H9 (cell line): ENCODE results near the gene IL3. TPM values are rescaled to one million over a fixed set of nuclear protein-coding genes. Genes with fewer than 3 reads are reported as not detected.

ENCODE experiments used
- DNase-seq: peaks from one replicate; pipeline ENCODE4 v3.0.0-alpha.2; 2017
- H2AFZ ChIP-seq: one replicate; pipeline ENCODE4 v1.6.1; 2013; ENCODE audit warnings: mild to moderate bottlenecking, low read length, control low read depth, moderate library complexity
- H2AK5ac ChIP-seq: 2 replicates; pipeline ENCODE4 v1.6.1; 2013; ENCODE audit warnings: low read length, control low read depth, mixed read lengths; ENCODE audit not compliant: insufficient read length
- H2BK120ac ChIP-seq: one replicate; pipeline ENCODE4 v1.6.1; 2013; ENCODE audit warnings: low read depth, mild to moderate bottlenecking, low read length, control low read depth, inconsistent platforms; ENCODE audit not compliant: poor library complexity, severe bottlenecking
- H2BK12ac ChIP-seq: 2 replicates; pipeline ENCODE4 v1.6.1; 2013; ENCODE audit warnings: low read length, control low read depth, mixed read lengths, low read depth; ENCODE audit not compliant: insufficient read length
- H2BK15ac ChIP-seq: 2 replicates; pipeline ENCODE4 v1.6.1; 2013; ENCODE audit warnings: low read depth, low read length, control low read depth
- H2BK20ac ChIP-seq: one replicate; pipeline ENCODE4 v1.6.1; 2013; ENCODE audit warnings: low read depth, mild to moderate bottlenecking, low read length, control low read depth, inconsistent platforms; ENCODE audit not compliant: poor library complexity, severe bottlenecking
- H2BK5ac ChIP-seq: 2 replicates; pipeline ENCODE4 v1.6.1; 2013; ENCODE audit warnings: low read length, control low read depth, mixed read lengths; ENCODE audit not compliant: insufficient read length
- H3K14ac ChIP-seq: 2 replicates; pipeline ENCODE4 v1.6.1; 2013; ENCODE audit warnings: low read length, control low read depth; ENCODE audit not compliant: insufficient read depth
- H3K18ac ChIP-seq: 2 replicates; pipeline ENCODE4 v1.6.1; 2013; ENCODE audit warnings: low read depth, mild to moderate bottlenecking, mixed read lengths, low read length, control low read depth; ENCODE audit not compliant: insufficient read length
- H3K23ac ChIP-seq: 2 replicates; pipeline ENCODE4 v1.6.1; 2013; ENCODE audit warnings: low read length, control low read depth, mixed read lengths, low read depth; ENCODE audit not compliant: insufficient read length
- H3K23me2 ChIP-seq: 2 replicates; pipeline ENCODE4 v1.6.1; 2013; ENCODE audit warnings: low read depth, mild to moderate bottlenecking, mixed read lengths, low read length, control low read depth; ENCODE audit not compliant: insufficient read length, poor library complexity, severe bottlenecking
- H3K27ac ChIP-seq: 2 replicates; pipeline ENCODE4 v1.5.1; 2013; ENCODE audit warnings: low read length, control low read depth, mixed read lengths, low read depth; ENCODE audit not compliant: insufficient read length
- H3K27me3 ChIP-seq: 2 replicates; pipeline ENCODE4 v1.6.1; 2013; ENCODE audit warnings: low read length, control low read depth, inconsistent platforms; ENCODE audit not compliant: insufficient read depth
- H3K4ac ChIP-seq: 2 replicates; pipeline ENCODE4 v1.6.1; 2013; ENCODE audit warnings: low read depth, mild to moderate bottlenecking, control low read depth, inconsistent platforms, low read length, moderate library complexity
- H3K4me1 ChIP-seq: 2 replicates; pipeline ENCODE4 v1.6.1; 2013; ENCODE audit warnings: low read length, control low read depth, inconsistent platforms; ENCODE audit not compliant: insufficient read depth
- H3K4me2 ChIP-seq: 2 replicates; pipeline ENCODE4 v1.6.1; 2013; ENCODE audit warnings: low read length, control low read depth, mixed read lengths; ENCODE audit not compliant: insufficient read length, insufficient read depth
- H3K56ac ChIP-seq: 2 replicates; pipeline ENCODE4 v1.6.1; 2013; ENCODE audit warnings: low read depth, mild to moderate bottlenecking, mixed read lengths, low read length, control low read depth; ENCODE audit not compliant: insufficient read length
- H3K79me1 ChIP-seq: 2 replicates; pipeline ENCODE4 v1.6.1; 2013; ENCODE audit warnings: low read depth, mild to moderate bottlenecking, moderate library complexity, low read length, control low read depth, inconsistent platforms; ENCODE audit not compliant: insufficient read depth, poor library complexity, severe bottlenecking
- H3K79me2 ChIP-seq: 2 replicates; pipeline ENCODE4 v1.6.1; 2013; ENCODE audit warnings: low read length, control low read depth, inconsistent platforms; ENCODE audit not compliant: insufficient read depth
- H3K9ac ChIP-seq: 2 replicates; pipeline ENCODE4 v1.6.1; 2013; ENCODE audit warnings: low read length, control low read depth, mixed read lengths; ENCODE audit not compliant: insufficient read length; ENCODE audit errors: extremely low read depth
- H3K9me3 ChIP-seq: one replicate; pipeline ENCODE4 v1.6.1; 2013; ENCODE audit warnings: low read depth, low read length, inconsistent platforms; ENCODE audit not compliant: control insufficient read depth
- H3T11ph ChIP-seq: one replicate; pipeline ENCODE4 v1.6.1; 2013; ENCODE audit warnings: mild to moderate bottlenecking, low read length, control low read depth, inconsistent platforms
- H4K20me1 ChIP-seq: one replicate; pipeline ENCODE4 v1.6.1; 2013; ENCODE audit not compliant: control insufficient read depth, insufficient read length, insufficient read depth
- H4K5ac ChIP-seq: 2 replicates; pipeline ENCODE4 v1.6.1; 2013; ENCODE audit warnings: low read depth, mild to moderate bottlenecking, mixed read lengths, low read length, control low read depth; ENCODE audit not compliant: insufficient read length
- H4K8ac ChIP-seq: replicated peaks from 2 replicates; pipeline ENCODE4 v1.6.1; 2013; ENCODE audit warnings: low read length, control low read depth, mixed read lengths, low read depth; ENCODE audit not compliant: insufficient read length
- H4K91ac ChIP-seq: 2 replicates; pipeline ENCODE4 v1.6.1; 2013; ENCODE audit warnings: low read depth, mild to moderate bottlenecking, moderate library complexity, mixed read lengths, low read length, control low read depth; ENCODE audit not compliant: insufficient read length
- H3K27ac Mint-ChIP-seq, 3 experiments: 2 replicates in 2 of 3; 3 replicates in 1 of 3; pipeline ENCODE4 v1.8.0; 2020 to 2021; ENCODE audit warnings: mixed read lengths in 3 of 3, mild to moderate bottlenecking in 1 of 3, moderate library complexity in 1 of 3
- H3K27me3 Mint-ChIP-seq: 2 replicates; pipeline ENCODE4 v1.8.0; 2021; ENCODE audit warnings: low read depth, mild to moderate bottlenecking, moderate library complexity, mixed read lengths
- H3K36me3 Mint-ChIP-seq, 3 experiments: 2 replicates in 2 of 3; 3 replicates in 1 of 3; pipeline ENCODE4 v1.8.0; 2020 to 2021; ENCODE audit warnings: low read depth in 3 of 3, mixed read lengths in 3 of 3; ENCODE audit not compliant: insufficient read depth in 1 of 3
- H3K4me1 Mint-ChIP-seq, 2 experiments: 2 replicates each; pipeline ENCODE4 v1.8.0; 2020; ENCODE audit warnings: mixed read lengths in 2 of 2
- H3K4me3 Mint-ChIP-seq, 2 experiments: 2 replicates in 1 of 2; 3 replicates in 1 of 2; pipeline ENCODE4 v1.8.0; 2020 to 2021; ENCODE audit warnings: mild to moderate bottlenecking in 2 of 2, mixed read lengths in 2 of 2, moderate library complexity in 1 of 2
- H3K9me3 Mint-ChIP-seq, 2 experiments: 2 replicates in 1 of 2; 3 replicates in 1 of 2; pipeline ENCODE4 v1.8.0; 2020; ENCODE audit warnings: mild to moderate bottlenecking in 2 of 2, mixed read lengths in 2 of 2, moderate library complexity in 1 of 2
- CTCF ChIP-seq: fragments of 200-600 bp; sonication (generic); conservative IDR thresholded peaks from 3 replicates; pipeline ENCODE4 v1.8.0; 2021; ENCODE audit warnings: antibody characterized with exemption, mild to moderate bottlenecking
- WGBS: extraction: QIAGEN DNeasy Blood & Tissue Kit; methylation state at CpG from one replicate; pipeline ENCODE4 v1.1.7; 2013; ENCODE audit warnings: missing lambda C conversion rate, low lambda C conversion rate, mixed read lengths; ENCODE audit not compliant: insufficient read length; ENCODE audit errors: extremely low coverage; 5-methylcytosine and 5-hydroxymethylcytosine counted together
- total RNA-seq: library from RNA; stranded (reverse); gene quantifications from 2 replicates; pipeline ENCODE4 v1.2.1, GENCODE V29; 2021

IL3 gene
- total RNA-seq, 1 experiment from 2014 or later = not detected

GRCh38 chr5:132022737-132023136 lies 37.7 kb upstream of the IL3 start:
- Histone ChIP-seq H3K23me2 (no peaks in the 10 kb centered on the region), H4K5ac (no peak overlapping the region), H2AK5ac (no peak overlapping the region), H4K20me1 (no peaks in the 10 kb centered on the region), H2BK12ac (no peak overlapping the region), H2AFZ (no peak overlapping the region), H3K14ac (no peak overlapping the region), H2BK120ac (no peak overlapping the region), H3K79me1 (no peaks in the 10 kb centered on the region), H3K9ac (no peak overlapping the region), H3K79me2 (no peaks in the 10 kb centered on the region), H3K4me1 (no peaks in the 10 kb centered on the region), H3K23ac (no peak overlapping the region), H4K91ac (no peak overlapping the region), H3K4ac (no peak overlapping the region), H3K56ac (no peak overlapping the region), H3K27me3 (no peaks in the 10 kb centered on the region), H3K9me3 (no peaks in the 10 kb centered on the region), H3K18ac (no peak overlapping the region), H2BK20ac (no peak overlapping the region), H4K8ac (no peak overlapping the region), H3K4me2 (no peak overlapping the region), H2BK5ac (no peak overlapping the region), H3K27ac (no peak overlapping the region), H2BK15ac (no peak overlapping the region), H3T11ph (no peak overlapping the region)
- DNase-seq = no peak
- no peak overlapping the region for H3K27ac Mint-ChIP-seq
- H3K4me1 Mint-ChIP-seq = peaks cover 0 to 4% of the 10 kb centered on the region in 2 experiments; a peak in 2 of 4 replicates
- no peaks in the 10 kb centered on the region for H3K9me3 Mint-ChIP-seq
- no peaks in the 10 kb centered on the region for H3K36me3 Mint-ChIP-seq
- H3K27me3 Mint-ChIP-seq = peaks cover 4% of the 10 kb centered on the region; the same call in 1 of the 2 replicates
- WGBS = no CpG with 5 or more reads among the region's 2 CpGs
- H3K4me3 Mint-ChIP-seq = no peak overlapping the region
- TF ChIP-seq CTCF = no peak
